ENCODE data around the gene DNAH10.
A peak's percentile ranks its signal among the peaks of the same experiment; 100 is the strongest.
"Not testable (repeated sequence)": the region's sequence is repeated elsewhere in the genome, so short reads cannot be mapped to it uniquely, and the experiment has no call there.

The DNAH10 gene

GRCh38 chr12:123936471-123936870, 174.4 kb downstream of the DNAH10 start:
- no peak for DNase-seq (ENCODE audit: low read depth)

- DNase-seq (ENCODE audit: low read depth): no peak
Measured at GRCh38 chr12:123936956-123937706, 175.0 kb downstream of the DNAH10 start.

- DNase-seq (ENCODE audit: low read depth): peak; percentile 26
Measured at GRCh38 chr12:123937707-123938591, 175.8 kb downstream of the DNAH10 start.

DNA sequence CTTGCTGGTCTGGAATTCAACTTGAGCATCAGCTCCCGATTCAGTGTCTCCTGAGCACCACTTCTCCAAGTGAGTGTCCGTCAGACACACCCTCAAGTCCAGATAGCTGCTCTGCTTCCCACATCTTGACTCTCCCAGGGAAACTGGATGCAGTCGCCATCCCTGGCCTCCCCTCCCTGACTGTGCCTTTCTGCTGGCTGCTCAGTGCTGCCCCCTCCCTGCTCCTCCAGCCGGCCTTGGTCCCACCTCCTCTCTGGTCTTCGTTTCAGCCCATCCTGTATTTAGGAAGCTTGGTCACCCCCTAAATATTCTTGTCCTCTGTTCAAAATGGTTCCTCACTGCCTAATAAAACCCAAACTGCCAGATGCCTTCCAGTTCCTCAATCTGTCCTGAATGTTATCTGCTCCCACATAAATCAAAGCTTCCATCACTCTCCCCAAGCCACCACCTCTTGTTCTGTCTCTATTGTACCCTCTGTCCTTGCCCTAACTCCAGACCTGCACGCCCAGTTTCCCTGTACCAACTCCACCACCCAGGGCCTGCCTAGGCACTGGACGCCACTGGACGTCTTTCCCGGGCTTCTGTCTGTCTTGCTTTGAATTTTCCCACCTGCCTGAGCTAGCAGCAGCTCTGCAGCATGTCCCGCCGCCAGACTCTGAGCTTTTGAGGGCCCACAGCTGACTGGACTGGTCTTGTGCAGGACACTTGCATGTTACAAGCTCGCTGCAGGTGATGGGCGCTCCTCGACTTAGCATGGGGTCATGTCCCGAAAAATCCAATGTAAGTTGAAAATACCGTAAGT, 176.8 kb downstream of the DNAH10 start:
- DNase-seq (ENCODE audit: low read depth): no peak

- no peak for DNase-seq (ENCODE audit: low read depth)
Measured at GRCh38 chr12:123939716-123940626, 177.9 kb downstream of the DNAH10 start.

DNA sequence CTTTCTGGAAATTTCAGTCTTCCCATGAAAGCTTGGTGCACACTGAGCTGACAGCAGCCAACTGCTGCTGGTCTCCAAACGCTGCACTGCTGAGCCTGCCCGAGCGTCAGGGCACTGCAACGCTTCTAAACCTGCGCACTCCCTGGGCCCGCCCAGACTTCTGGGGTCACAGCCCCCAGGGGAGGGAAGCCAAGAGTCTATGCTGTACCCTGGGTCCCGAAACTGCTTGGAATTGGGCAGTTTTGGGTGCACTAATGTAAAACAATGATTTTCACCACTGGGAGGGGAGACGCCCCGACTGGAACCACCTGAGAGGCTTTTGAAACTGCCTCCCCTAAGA, 178.5 kb downstream of the DNAH10 start:
- no peak for DNase-seq (ENCODE audit: low read depth)

- DNase-seq (ENCODE audit: low read depth): no peak
Measured at GRCh38 chr12:123941000-123941399, 178.9 kb downstream of the DNAH10 start.

GRCh38 chr12:123941624-123942237, 179.6 kb downstream of the DNAH10 start:
- no peak for DNase-seq (ENCODE audit: low read depth)

DNA sequence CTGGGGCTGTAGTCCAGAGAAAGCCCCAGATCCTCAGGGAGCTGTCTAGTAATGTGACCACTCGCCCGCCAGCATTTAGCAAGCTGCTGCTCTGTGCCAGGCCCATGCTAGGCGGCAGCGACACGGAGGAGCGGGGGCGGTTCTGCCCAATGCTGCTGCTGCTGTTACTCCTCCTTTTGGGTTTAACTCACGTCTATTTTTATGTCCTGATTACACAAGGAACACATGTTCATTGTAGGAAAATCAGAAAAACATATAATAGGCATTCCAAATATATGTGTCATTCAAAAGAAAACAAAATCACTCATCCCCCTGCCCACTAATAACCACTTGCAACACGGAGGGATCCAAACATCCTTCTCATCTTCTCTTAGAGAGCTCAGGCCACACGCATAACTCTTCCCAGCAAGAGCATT, 180.1 kb downstream of the DNAH10 start:
- DNase-seq (ENCODE audit: low read depth): no peak

GRCh38 chr12:123942911-123943648, 181.0 kb downstream of the DNAH10 start:
- no peak for DNase-seq (ENCODE audit: low read depth)

GRCh38 chr12:123943816-123944215, 181.7 kb downstream of the DNAH10 start:
- DNase-seq (ENCODE audit: low read depth): no peak

- DNase-seq (ENCODE audit: low read depth): no peak
Measured at GRCh38 chr12:123944696-123945095, 182.6 kb downstream of the DNAH10 start.

GRCh38 chr12:123945287-123946151, 183.4 kb downstream of the DNAH10 start:
- DNase-seq (ENCODE audit: low read depth): no peak

DNA sequence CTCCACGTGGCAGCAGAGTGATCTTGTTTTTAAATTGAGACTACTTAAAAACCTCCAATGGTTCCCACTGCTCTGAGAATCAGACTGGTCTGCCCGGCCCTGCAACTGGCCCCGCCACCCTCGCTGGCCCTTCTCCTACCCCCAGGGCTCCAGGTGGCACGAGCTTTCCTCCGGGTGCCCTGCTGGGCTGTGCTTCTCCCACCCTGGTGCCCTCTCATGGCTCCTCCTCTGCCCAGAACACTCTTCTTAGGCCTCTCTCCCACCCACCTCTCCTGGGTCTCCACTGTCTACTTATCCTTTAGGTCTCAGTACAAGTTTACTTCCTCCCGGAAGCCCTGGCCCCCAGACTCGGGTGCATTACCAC, 184.0 kb downstream of the DNAH10 start:
- DNase-seq (ENCODE audit: low read depth): no peak

- DNase-seq (ENCODE audit: low read depth): not testable (repeated sequence)
Measured at GRCh38 chr12:123946516-123947505, 184.7 kb downstream of the DNAH10 start.

- DNase-seq (ENCODE audit: low read depth): not testable (repeated sequence)
Measured at GRCh38 chr12:123947531-123947930, 185.4 kb downstream of the DNAH10 start.

DNA sequence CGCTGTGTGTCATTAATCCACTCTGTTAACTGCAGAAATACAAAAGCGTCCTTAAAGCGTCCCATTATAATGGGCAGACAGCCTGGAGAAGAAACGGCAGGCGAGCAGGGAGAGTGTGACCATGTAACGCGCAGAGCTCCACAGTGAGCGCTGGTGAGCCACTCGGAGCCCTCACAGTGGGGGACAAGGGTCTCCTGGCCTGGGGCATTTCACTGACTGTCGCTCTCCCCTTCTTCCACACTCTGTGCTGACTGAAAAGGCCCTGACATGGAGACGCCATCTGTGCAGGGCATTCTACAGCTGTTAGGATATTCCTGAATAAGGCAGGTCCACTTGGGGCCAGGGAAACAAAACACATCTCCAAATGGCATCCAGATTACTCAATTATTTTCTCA, 186.3 kb downstream of the DNAH10 start:
- DNase-seq (ENCODE audit: low read depth): no peak

Measured in activated T-cell treated with anti-CD3 and anti-CD28 coated beads for 1 hour (primary cell).